Endodermal cell (in vitro differentiated cells): Measurements from ENCODE around the gene SNU13. TPM values are rescaled to one million over a fixed set of nuclear protein-coding genes. Genes with fewer than 3 reads are reported as not detected.

Experiments
- DNase-seq: peaks from one replicate; pipeline ENCODE4 v3.0.0-alpha.2; 2017
- H3K27ac ChIP-seq: 2 replicates; pipeline ENCODE4 v1.5.1; 2013; ENCODE audit warnings: mild to moderate bottlenecking, low read depth, low read length, moderate library complexity
- H3K27me3 ChIP-seq: 2 replicates; pipeline ENCODE4 v1.6.1; 2013; ENCODE audit warnings: mild to moderate bottlenecking, low read length, moderate library complexity; ENCODE audit not compliant: insufficient read depth, control insufficient read depth, poor library complexity, severe bottlenecking
- H3K36me3 ChIP-seq: 2 replicates; pipeline ENCODE4 v1.7.0; 2013; ENCODE audit warnings: mild to moderate bottlenecking, low read length, moderate library complexity; ENCODE audit not compliant: control insufficient read depth, insufficient read depth
- H3K4me1 ChIP-seq: one replicate; pipeline ENCODE4 v1.7.0; 2013; ENCODE audit warnings: low read length; ENCODE audit not compliant: control insufficient read depth, insufficient read depth
- H3K4me3 ChIP-seq: 2 replicates; pipeline ENCODE4 v1.5.1; 2013; ENCODE audit warnings: mild to moderate bottlenecking, low read length, moderate library complexity
- H3K9ac ChIP-seq: 2 replicates; pipeline ENCODE4 v1.6.1; 2013; ENCODE audit warnings: mild to moderate bottlenecking, low read length, moderate library complexity; ENCODE audit not compliant: poor library complexity, severe bottlenecking; ENCODE audit errors: extremely low read depth
- H3K9me3 ChIP-seq: 2 replicates; pipeline ENCODE4 v1.6.1; 2013; ENCODE audit warnings: mild to moderate bottlenecking, low read length, moderate library complexity; ENCODE audit not compliant: control insufficient read depth
- H3K27ac Mint-ChIP-seq: 2 replicates; pipeline ENCODE4 v1.8.0; 2020; ENCODE audit warnings: mixed read lengths
- H3K27me3 Mint-ChIP-seq: 2 replicates; pipeline ENCODE4 v1.8.0; 2021; ENCODE audit warnings: mild to moderate bottlenecking, mixed read lengths; ENCODE audit not compliant: insufficient read depth
- H3K36me3 Mint-ChIP-seq: 2 replicates; pipeline ENCODE4 v1.8.0; 2020; ENCODE audit warnings: low read depth, mixed read lengths
- H3K4me1 Mint-ChIP-seq: 2 replicates; pipeline ENCODE4 v1.8.0; 2020; ENCODE audit warnings: mixed read lengths
- H3K4me3 Mint-ChIP-seq: 2 replicates; pipeline ENCODE4 v1.8.0; 2020; ENCODE audit warnings: mild to moderate bottlenecking, moderate library complexity, mixed read lengths
- H3K9me3 Mint-ChIP-seq: 2 replicates; pipeline ENCODE4 v1.8.0; 2020; ENCODE audit warnings: mild to moderate bottlenecking, mixed read lengths
- CTCF ChIP-seq: fragments of 200-600 bp; sonication (generic); conservative IDR thresholded peaks from 2 replicates; pipeline ENCODE4 v1.5.0; 2021; ENCODE audit warnings: antibody characterized with exemption, mild to moderate bottlenecking
- WGBS, 2 experiments: methylation state at CpG; one replicate each; pipeline versions ENCODE4 v1.1.5 to v1.1.7; 2013; ENCODE audit warnings: missing lambda C conversion rate in 2 of 2, mixed read lengths in 1 of 2; ENCODE audit not compliant: insufficient coverage in 1 of 2, insufficient read length in 1 of 2; 5-methylcytosine and 5-hydroxymethylcytosine counted together
- total RNA-seq, 2 donors: library from RNA; stranded (reverse); fragmentation: NEBNext Ultra II Directional in 1 of 2; extraction: Animal tissue kit (Norgen Biotek cat#: 25700) in 1 of 2; gene quantifications; 2 replicates in 1 of 2; 3 replicates in 1 of 2; pipeline ENCODE4 v1.2.1, GENCODE V29; 2021

SNU13 gene
- total RNA-seq, 2 donors from 2014 or later, result 133 to 146 TPM

GRCh38 chr22:41625577-41625976 is 63.1 kb downstream of the SNU13 start:
- Mint-ChIP-seq H3K27me3 (no peaks in the 10 kb centered on the region), H3K4me3 (no peak overlapping the region), H3K9me3 (peaks cover 13% of the 10 kb centered on the region), H3K4me1 (peaks cover 7% of the 10 kb centered on the region), H3K27ac (no peak overlapping the region), H3K36me3 (peaks cover 66% of the 10 kb centered on the region)
- Histone ChIP-seq H3K9ac (no peak overlapping the region), H3K27ac (no peak overlapping the region), H3K4me1 (no peaks in the 10 kb centered on the region), H3K27me3 (no peaks in the 10 kb centered on the region), H3K36me3 (peaks cover 64% of the 10 kb centered on the region), H3K4me3 (no peak overlapping the region), H3K9me3 (peaks cover 15% of the 10 kb centered on the region)
- DNase-seq, result no peak
- 95 to 98% methylated on average over 6 to 7 of the region's 7 CpGs for WGBS, 2 experiments
- no peak for TF ChIP-seq CTCF

Other genes with a start within 250 kb of the SNU13 start
- 10 to 100 TPM; 51.2 to 57.9 TPM for gene TOB2, start 242.1 kb downstream of the SNU13 start, total RNA-seq
- 10 to 100 TPM; 71.0 to 80.8 TPM for gene PHF5A, start 220.2 kb downstream of the SNU13 start, total RNA-seq
- 10 to 100 TPM; 69.0 to 82.3 TPM for gene ACO2, start 219.8 kb downstream of the SNU13 start, total RNA-seq
- gene POLR3H, start 144.4 kb downstream of the SNU13 start, total RNA-seq, result 10 to 100 TPM; 30.1 to 32.6 TPM
- under 1 TPM; 0.27 to 0.90 TPM for gene CSDC2, start 127.9 kb downstream of the SNU13 start, total RNA-seq
- gene PMM1, start 99.0 kb downstream of the SNU13 start, total RNA-seq, result 10 to 100 TPM; 19.0 to 32.3 TPM
- gene DESI1, start 67.8 kb downstream of the SNU13 start, total RNA-seq, result 10 to 100 TPM; 21.8 to 28.9 TPM
- gene XRCC6, start 67.6 kb downstream of the SNU13 start, total RNA-seq, result 100 to 1,000 TPM; 345 to 387 TPM
- gene MEI1, start 10.6 kb upstream of the SNU13 start, total RNA-seq, result 1 to 10 TPM; 1.2 to 1.5 TPM
- gene CCDC134, start 111.8 kb upstream of the SNU13 start, total RNA-seq, result 10 to 100 TPM; 15.0 to 21.0 TPM
- gene SREBF2, start 144.2 kb upstream of the SNU13 start, total RNA-seq, result 100 to 1,000 TPM; 125 to 135 TPM
- under 1 TPM in 1 of 2 donors, not detected in 1; 0.58 TPM for gene SHISA8, start 226.2 kb upstream of the SNU13 start, total RNA-seq
- 1 to 10 TPM; 1.7 to 3.3 TPM for gene TNFRSF13C, start 237.9 kb upstream of the SNU13 start, total RNA-seq